ENCODE measurements around the gene RPL5. TPM values are rescaled to one million over a fixed set of nuclear protein-coding genes. Genes with fewer than 3 reads are reported as not detected.

The RPL5 gene
- total and polyA plus RNA-seq, 9 of the 15 experiments (the other 6 are each of a cell fraction or from before 2014, with no cell fraction given), result 1,467 to 4,252 (median 2,454) TPM

DNA sequence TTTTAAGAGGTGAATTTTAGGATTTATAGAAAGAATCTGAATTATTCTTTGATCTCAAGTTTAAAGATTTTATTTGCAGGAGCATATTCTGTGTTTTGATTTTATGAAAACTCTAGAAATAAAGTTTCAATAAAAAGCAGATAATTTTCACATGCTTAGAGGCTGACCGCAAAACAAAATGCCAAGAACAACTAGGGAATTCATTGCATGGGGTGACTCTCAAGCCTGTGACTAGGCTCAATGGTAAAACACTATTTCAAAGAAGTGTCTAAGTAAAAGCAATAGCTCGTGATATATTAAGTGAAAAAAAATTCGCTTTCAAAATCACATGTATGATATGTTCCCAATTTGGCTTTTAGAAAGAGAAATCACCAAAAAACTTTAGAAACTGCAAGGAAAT, 49.6 kb downstream of the RPL5 start:
- Histone ChIP-seq H3K27ac (ENCODE audit: extremely low read depth, low read depth, low read length) (no peak overlapping the region), H2AFZ (ENCODE audit: low read depth, low read length) (no peak overlapping the region), H3K9me1 (ENCODE audit: control insufficient read depth, insufficient read depth, low read length) (no peaks in the 10 kb centered on the region), H3K4me2 (ENCODE audit: insufficient read depth, low read length) (no peak overlapping the region), H3K79me2 (ENCODE audit: control insufficient read depth, insufficient read depth, low read length) (no peaks in the 10 kb centered on the region), H3K4me1 (replicated peaks in 1 of 2; ENCODE audit: control insufficient read depth in 2 of 2, insufficient read depth in 2 of 2, low read length in 2 of 2) (peaks cover 0 to 4% of the 10 kb centered on the region in 2 experiments; a peak in 1 of 5 replicates), H3K4me3 (no peak overlapping the region), H4K20me1 (replicated peaks; ENCODE audit: control insufficient read depth, insufficient read depth, low read length) (no peaks in the 10 kb centered on the region; the same call in 1 of the 2 replicates), H3K27me3 (ENCODE audit: control insufficient read depth in 2 of 2, insufficient read depth in 2 of 2, low read length in 2 of 2) (no peaks in the 10 kb centered on the region), H3K9me3 (replicated peaks; ENCODE audit: control insufficient read depth, insufficient read depth, low read depth, low read length) (no peaks in the 10 kb centered on the region), H3K9ac (ENCODE audit: insufficient read depth in 1 of 2, low read depth in 2 of 2, low read length in 2 of 2) (no peak overlapping the region), H3K36me3 (ENCODE audit: control insufficient read depth, insufficient read depth, low read length) (no peaks in the 10 kb centered on the region)
- ChIA-PET CTCF (ENCODE audit: low intra/inter-chr PET ratio) (interaction anchor here (0.6 kb wide), 1 partner anchor 1494 kb away, joined by 5 read pairs; no protein-coding TSS in a partner anchor), POLR2A (interaction anchor here (1.2 kb wide), 1 partner anchor 113 kb away, joined by 3 read pairs; no protein-coding TSS in a partner anchor)
- in situ Hi-C loops (cut with MboI) (no loop called here), intact Hi-C loops (cut with micrococcal nuclease) (no loop called here)
- no peak for TF ChIP-seq ETS2 (tag; IDR thresholded peaks at IDR 0.05; ENCODE audit: borderline replicate concordance, poor library complexity, severe bottlenecking)
- TF ChIP-seq PATZ1 (CRISPR knock-in tag; IDR thresholded peaks at IDR 0.05; ENCODE audit: borderline replicate concordance), result no peak
- TF ChIP-seq, protein P1, sequence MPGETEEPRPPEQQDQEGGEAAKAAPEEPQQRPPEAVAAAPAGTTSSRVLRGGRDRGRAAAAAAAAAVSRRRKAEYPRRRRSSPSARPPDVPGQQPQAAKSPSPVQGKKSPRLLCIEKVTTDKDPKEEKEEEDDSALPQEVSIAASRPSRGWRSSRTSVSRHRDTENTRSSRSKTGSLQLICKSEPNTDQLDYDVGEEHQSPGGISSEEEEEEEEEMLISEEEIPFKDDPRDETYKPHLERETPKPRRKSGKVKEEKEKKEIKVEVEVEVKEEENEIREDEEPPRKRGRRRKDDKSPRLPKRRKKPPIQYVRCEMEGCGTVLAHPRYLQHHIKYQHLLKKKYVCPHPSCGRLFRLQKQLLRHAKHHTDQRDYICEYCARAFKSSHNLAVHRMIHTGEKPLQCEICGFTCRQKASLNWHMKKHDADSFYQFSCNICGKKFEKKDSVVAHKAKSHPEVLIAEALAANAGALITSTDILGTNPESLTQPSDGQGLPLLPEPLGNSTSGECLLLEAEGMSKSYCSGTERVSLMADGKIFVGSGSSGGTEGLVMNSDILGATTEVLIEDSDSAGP (CRISPR knock-in tag; IDR thresholded peaks at IDR 0.05), result no peak
- no peak for TF ChIP-seq PYGO2 (tag; IDR thresholded peaks at IDR 0.05)
- TF ChIP-seq ARID2 (IDR thresholded peaks at IDR 0.05), result no peak
- no peak for TF ChIP-seq NFXL1 (CRISPR knock-in tag; IDR thresholded peaks at IDR 0.05)
- no peak for TF ChIP-seq KDM5B (IDR thresholded peaks at IDR 0.05; ENCODE audit: insufficient replicate concordance, low read depth, low read length)
- no peak for TF ChIP-seq POLR2AphosphoS2 (IDR thresholded peaks at IDR 0.05; ENCODE audit: low read length)
- no peak for TF ChIP-seq L3MBTL2 (IDR thresholded peaks at IDR 0.05)
- no peak for TF ChIP-seq YBX1 (IDR thresholded peaks at IDR 0.05)
- no peak for TF ChIP-seq ZNF232 (CRISPR knock-in tag; IDR thresholded peaks at IDR 0.05)
- TF ChIP-seq PTBP1 (IDR thresholded peaks at IDR 0.05; ENCODE audit: low read depth, low read length), result no peak
- TF ChIP-seq PML (IDR thresholded peaks at IDR 0.05; ENCODE audit: low read length), result no peak
- TF ChIP-seq ESRRB (CRISPR knock-in tag; IDR thresholded peaks at IDR 0.05; ENCODE audit: borderline replicate concordance), result no peak
- no peak for TF ChIP-seq TFAM (CRISPR knock-in tag; conservative IDR thresholded peaks at IDR 0.05)
- TF ChIP-seq BRCA1 (IDR thresholded peaks at IDR 0.05), result no peak
- TF ChIP-seq BRCA1 (CRISPR knock-in tag; IDR thresholded peaks at IDR 0.05), result no peak
- 36% methylated on average over 3 of the region's 3 CpGs for WGBS (ENCODE audit: insufficient coverage, low coverage, missing lambda C conversion rate)
- no peak for ATAC-seq
- no peak for DNase-seq (ENCODE audit: extremely low read depth in 1 of 4, low spot score in 3 of 4)
- FAIRE-seq, result no peak
- BruUV-seq (replicated peaks), result no TSS peak

All from K562 (cell line).